GM12878 (cell line): ENCODE data around the gene CTIF. TPM values are rescaled to one million over a fixed set of nuclear protein-coding genes. Genes with fewer than 3 reads are reported as not detected.

Experiments used
- ATAC-seq: fragments of 200-7000 bp; cut with Tn5 transposase; 3 replicates; pipeline ENCODE4 v1.9.1; 2020; ENCODE audit warnings: mild to moderate bottlenecking, moderate library complexity
- BruUV-seq: library from RNA; stranded (reverse); fragments of 400-500 nt; replicated peaks from 2 replicates; lab custom pipeline; 2021; lab: Mats Ljungman, UMichigan
- CTCF ChIA-PET: fragments of 300-600 bp; sonication (Branson Sonifier 250); formaldehyde crosslinking; extraction: SDS; loops from one replicate; lab custom pipeline; 2021; ENCODE audit warnings: inconsistent platforms; lab: Yijun Ruan, JAX
- POLR2A ChIA-PET: fragments of 350-600 bp; formaldehyde crosslinking; extraction: SDS; loops from one replicate; lab custom pipeline; 2021; ENCODE audit warnings: inconsistent platforms; lab: Charles Lee
- RAD21 ChIA-PET: fragments of 300-600 bp; sonication (Branson Sonifier 250); formaldehyde crosslinking; loops from one replicate; lab custom pipeline; 2023; ENCODE audit warnings: antibody characterized with exemption; ENCODE audit not compliant: unreplicated experiment; lab: Charles Lee
- SMC1A ChIA-PET: fragments of 300-600 bp; sonication (Branson Sonifier 250); formaldehyde crosslinking; loops from one replicate; lab custom pipeline; 2023; ENCODE audit not compliant: unreplicated experiment, uncharacterized antibody; lab: Charles Lee
- DNase-seq: peaks from one replicate; pipeline ENCODE4 v3.0.0-alpha.2; 2011; ENCODE audit warnings: low read depth, low spot score
- FAIRE-seq: peaks from 3 replicates; lab custom pipeline; 2011; peaks lifted over from hg19 to GRCh38; lab: Jason Lieb, UNC
- H2AFZ ChIP-seq: 2 replicates; pipeline ENCODE4 v1.6.0; 2011; ENCODE audit warnings: low read depth, low read length, control low read depth; ENCODE audit not compliant: control insufficient read depth
- H3K27ac ChIP-seq: 2 replicates; pipeline ENCODE4 v1.5.1; 2011; ENCODE audit warnings: control low read depth; ENCODE audit not compliant: control insufficient read depth, insufficient read depth
- H3K27me3 ChIP-seq, 2 experiments: replicated peaks in 1 of 2; 2 replicates each; pipeline versions ENCODE4 v1.6.0 to v1.6.1; 2011; ENCODE audit warnings: low read length in 1 of 2; ENCODE audit not compliant: control insufficient read depth in 2 of 2, insufficient read depth in 2 of 2
- H3K36me3 ChIP-seq, 2 experiments: 2 replicates each; pipeline ENCODE4 v1.5.1; 2011; ENCODE audit warnings: low read length in 1 of 2; ENCODE audit not compliant: control insufficient read depth in 2 of 2, insufficient read depth in 2 of 2
- H3K4me1 ChIP-seq: 2 replicates; pipeline ENCODE4 v1.6.1; 2011; ENCODE audit warnings: mild to moderate bottlenecking, low read length, moderate library complexity, mixed read lengths; ENCODE audit not compliant: control insufficient read depth, insufficient read depth
- H3K4me2 ChIP-seq: 2 replicates; pipeline ENCODE4 v1.6.0; 2011; ENCODE audit warnings: control low read depth; ENCODE audit not compliant: control insufficient read depth, insufficient read depth
- H3K4me3 ChIP-seq: fragments of 200-600 bp; sonication (generic); 2 replicates; pipeline ENCODE4 v1.5.1; 2016
- H3K79me2 ChIP-seq: 2 replicates; pipeline ENCODE4 v1.6.0; 2011; ENCODE audit warnings: low read length; ENCODE audit not compliant: control insufficient read depth, insufficient read depth
- H3K9ac ChIP-seq: 2 replicates; pipeline ENCODE4 v1.8.0; 2011; ENCODE audit warnings: low read length, control low read depth, mixed read lengths; ENCODE audit not compliant: control insufficient read depth, insufficient read depth
- H3K9me3 ChIP-seq: replicated peaks from 3 replicates; pipeline ENCODE4 v1.5.1; 2011; ENCODE audit warnings: mild to moderate bottlenecking, low read length; ENCODE audit not compliant: control insufficient read depth, insufficient read depth
- H4K20me1 ChIP-seq: 2 replicates; pipeline ENCODE4 v1.6.0; 2011; ENCODE audit not compliant: control insufficient read depth, insufficient read depth
- CBX3 ChIP-seq: fragments of 200-600 bp; sonication (generic); IDR thresholded peaks from 2 replicates; pipeline ENCODE4 v1.6.1; 2016; ENCODE audit warnings: low read depth, borderline replicate concordance
- DPF2 ChIP-seq: fragments of 450-650 bp; IDR thresholded peaks from 2 replicates; pipeline ENCODE4 v1.6.1; 2017; ENCODE audit warnings: mild to moderate bottlenecking
- FOS ChIP-seq: IDR thresholded peaks from 3 replicates; pipeline ENCODE4 v1.6.1; 2011; ENCODE audit warnings: borderline replicate concordance; ENCODE audit not compliant: insufficient read length; ENCODE audit errors: extremely low read depth
- FOXK2 ChIP-seq: fragments of 450-650 bp; IDR thresholded peaks from 2 replicates; pipeline ENCODE4 v1.6.1; 2017; ENCODE audit warnings: mild to moderate bottlenecking, moderate library complexity
- HCFC1 ChIP-seq: fragments of 150-350 bp; IDR thresholded peaks from 2 replicates; pipeline ENCODE4 v1.6.1; 2014; ENCODE audit warnings: low read length
- LARP7 ChIP-seq: fragments of 450-650 bp; IDR thresholded peaks from 2 replicates; pipeline ENCODE4 v1.6.1; 2017; ENCODE audit warnings: mild to moderate bottlenecking
- NFYA ChIP-seq: IDR thresholded peaks from 2 replicates; pipeline ENCODE4 v1.6.1; 2011; ENCODE audit warnings: low read depth, mild to moderate bottlenecking, low read length, improper control_type of control experiment, borderline replicate concordance
- NR2F1 ChIP-seq: fragments of 450-650 bp; conservative IDR thresholded peaks from 2 replicates; pipeline ENCODE4 v1.6.1; 2017; ENCODE audit warnings: mild to moderate bottlenecking
- PAX8 ChIP-seq: fragments of 450-650 bp; IDR thresholded peaks from 2 replicates; pipeline ENCODE4 v1.6.1; 2017; ENCODE audit warnings: mild to moderate bottlenecking, moderate library complexity
- POLR2AphosphoS2 ChIP-seq: IDR thresholded peaks from 2 replicates; pipeline ENCODE4 v1.6.1; 2011; ENCODE audit warnings: low read depth, mild to moderate bottlenecking, low read length, improper control_type of control experiment, moderate library complexity
- SREBF1 ChIP-seq: IDR thresholded peaks from 2 replicates; pipeline ENCODE4 v1.6.1; 2012; ENCODE audit warnings: mild to moderate bottlenecking, low read length
- SUPT20H ChIP-seq: IDR thresholded peaks from 2 replicates; pipeline ENCODE4 v1.6.1; 2011; ENCODE audit warnings: low read depth, mild to moderate bottlenecking, low read length, moderate library complexity, borderline replicate concordance; ENCODE audit not compliant: control insufficient read depth
- WGBS: methylation state at CpG from one replicate; pipeline ENCODE4 v1.1.6; 2016; ENCODE audit warnings: low lambda C conversion rate; ENCODE audit not compliant: insufficient replicate concordance, insufficient coverage; ENCODE audit errors: missing lambda C conversion rate; 5-methylcytosine and 5-hydroxymethylcytosine counted together
- in situ Hi-C: fragments of 300-500 bp; cut with MboI; formaldehyde crosslinking; loops from 9 replicates; pipeline ENCODE4 v1.14.3; 2018; ENCODE audit warnings: mixed read lengths
- intact Hi-C: fragments of 100-400 bp; cut with micrococcal nuclease; formaldehyde crosslinking; loops from one replicate; pipeline ENCODE4 v1.14.2; 2022; ENCODE audit not compliant: unreplicated experiment
- polyA plus RNA-seq, 11 experiments: library from polyadenylated mRNA; depleted of rRNA in 4 of 11; unstranded in 6 of 11; stranded (reverse) in 5 of 11; fragments of >200 nt; fragmentation: Nextera tagmentation in 4 of 11; fragmentation: Illumina TruSeq in 1 of 11; extraction: Ambion mirVana in 4 of 11; extraction: Trizol in 1 of 11; gene quantifications; 1 replicate in 1 of 11; 2 replicates in 10 of 11; pipeline versions ENCODE4 v1.2.1 to v1.2.3, GENCODE V29; 2011 to 2016; ENCODE audit warnings: inconsistent platforms in 2 of 11, missing spikeins in 2 of 11, low read depth in 1 of 11
- total RNA-seq, 4 experiments: library from RNA; depleted of rRNA in 3 of 4; stranded (reverse); fragments of >200 nt in 3 of 4; fragmentation: Illumina TruSeq in 1 of 4; extraction: Trizol in 1 of 4; gene quantifications; 2 replicates each; pipeline versions ENCODE4 v1.2.1 to v1.2.3, GENCODE V29; 2013 to 2021
- TF ChIP-seq, protein P1 (sequence below): fragments of 150-350 bp; IDR thresholded peaks from 2 replicates; pipeline ENCODE4 v1.6.1; 2014; ENCODE audit warnings: mild to moderate bottlenecking, low read depth, low read length
- TF ChIP-seq, protein P2 (sequence below): fragments of 450-650 bp; IDR thresholded peaks from 2 replicates; pipeline ENCODE4 v1.6.1; 2018; ENCODE audit warnings: mild to moderate bottlenecking, low read depth, moderate library complexity; ENCODE audit not compliant: partially characterized antibody
- TF ChIP-seq, protein P3 (sequence below): fragments of 450-650 bp; IDR thresholded peaks from 2 replicates; pipeline ENCODE4 v1.6.1; 2018; ENCODE audit warnings: borderline replicate concordance, mild to moderate bottlenecking; ENCODE audit not compliant: partially characterized antibody
- TF ChIP-seq, protein P4 (sequence below): IDR thresholded peaks from 2 replicates; pipeline ENCODE4 v1.6.1; 2012; ENCODE audit warnings: mild to moderate bottlenecking, low read depth, low read length

Gene CTIF
- total and polyA plus RNA-seq, 10 of the 15 experiments (the other 5 are each of a cell fraction or from before 2014, with no cell fraction given), result 0.06 to 11.6 (median 2.5) TPM

DNA sequence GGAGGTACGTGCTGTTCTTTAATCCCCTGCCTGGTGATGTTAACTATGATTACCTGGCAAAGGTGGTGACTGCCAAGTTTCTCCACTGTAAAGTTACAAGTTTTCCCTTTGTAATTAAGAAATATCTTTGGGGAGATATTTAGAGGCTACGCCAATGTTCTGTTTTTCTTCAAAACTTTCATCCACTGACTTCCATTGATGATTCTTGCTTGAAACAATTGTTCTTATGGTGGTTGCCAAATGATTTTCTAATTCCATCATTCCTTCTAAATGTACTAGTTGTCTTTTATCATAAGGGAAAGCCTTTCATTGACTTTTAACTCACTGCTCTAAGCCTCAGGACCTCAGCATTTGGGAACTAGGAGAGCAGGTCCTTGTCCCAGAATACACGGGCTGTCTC is 206.5 kb downstream of the CTIF start:
- RAD21 ChIA-PET, result no interaction called here
- in situ Hi-C loops, result no loop called here
- no TSS peak for BruUV-seq
- Histone ChIP-seq H3K27ac (no peak overlapping the region), H3K27me3 (no peaks in the 10 kb centered on the region), H2AFZ (no peak overlapping the region), H3K9ac (no peak overlapping the region), H3K79me2 (no peaks in the 10 kb centered on the region), H3K36me3 (no peaks in the 10 kb centered on the region; a peak in 1 of 4 replicates), H3K4me1 (peaks cover 5% of the 10 kb centered on the region; the same call in 1 of the 2 replicates), H3K4me2 (no peak overlapping the region), H3K9me3 (no peaks in the 10 kb centered on the region), H3K4me3 (no peak overlapping the region), H4K20me1 (no peaks in the 10 kb centered on the region)
- FAIRE-seq (no peak), ATAC-seq (no peak), DNase-seq (no peak)
- intact Hi-C loops, result no loop called here
- SMC1A ChIA-PET, result no interaction called here
- POLR2A ChIA-PET, result no interaction called here
- CTCF ChIA-PET, result no interaction called here
- WGBS, result 80% methylated on average over 3 of the region's 3 CpGs
- TF ChIP-seq DPF2, result no peak
- TF ChIP-seq, protein P1, sequence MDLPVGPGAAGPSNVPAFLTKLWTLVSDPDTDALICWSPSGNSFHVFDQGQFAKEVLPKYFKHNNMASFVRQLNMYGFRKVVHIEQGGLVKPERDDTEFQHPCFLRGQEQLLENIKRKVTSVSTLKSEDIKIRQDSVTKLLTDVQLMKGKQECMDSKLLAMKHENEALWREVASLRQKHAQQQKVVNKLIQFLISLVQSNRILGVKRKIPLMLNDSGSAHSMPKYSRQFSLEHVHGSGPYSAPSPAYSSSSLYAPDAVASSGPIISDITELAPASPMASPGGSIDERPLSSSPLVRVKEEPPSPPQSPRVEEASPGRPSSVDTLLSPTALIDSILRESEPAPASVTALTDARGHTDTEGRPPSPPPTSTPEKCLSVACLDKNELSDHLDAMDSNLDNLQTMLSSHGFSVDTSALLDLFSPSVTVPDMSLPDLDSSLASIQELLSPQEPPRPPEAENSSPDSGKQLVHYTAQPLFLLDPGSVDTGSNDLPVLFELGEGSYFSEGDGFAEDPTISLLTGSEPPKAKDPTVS, result no peak
- no peak for TF ChIP-seq PAX8
- TF ChIP-seq, protein P2, sequence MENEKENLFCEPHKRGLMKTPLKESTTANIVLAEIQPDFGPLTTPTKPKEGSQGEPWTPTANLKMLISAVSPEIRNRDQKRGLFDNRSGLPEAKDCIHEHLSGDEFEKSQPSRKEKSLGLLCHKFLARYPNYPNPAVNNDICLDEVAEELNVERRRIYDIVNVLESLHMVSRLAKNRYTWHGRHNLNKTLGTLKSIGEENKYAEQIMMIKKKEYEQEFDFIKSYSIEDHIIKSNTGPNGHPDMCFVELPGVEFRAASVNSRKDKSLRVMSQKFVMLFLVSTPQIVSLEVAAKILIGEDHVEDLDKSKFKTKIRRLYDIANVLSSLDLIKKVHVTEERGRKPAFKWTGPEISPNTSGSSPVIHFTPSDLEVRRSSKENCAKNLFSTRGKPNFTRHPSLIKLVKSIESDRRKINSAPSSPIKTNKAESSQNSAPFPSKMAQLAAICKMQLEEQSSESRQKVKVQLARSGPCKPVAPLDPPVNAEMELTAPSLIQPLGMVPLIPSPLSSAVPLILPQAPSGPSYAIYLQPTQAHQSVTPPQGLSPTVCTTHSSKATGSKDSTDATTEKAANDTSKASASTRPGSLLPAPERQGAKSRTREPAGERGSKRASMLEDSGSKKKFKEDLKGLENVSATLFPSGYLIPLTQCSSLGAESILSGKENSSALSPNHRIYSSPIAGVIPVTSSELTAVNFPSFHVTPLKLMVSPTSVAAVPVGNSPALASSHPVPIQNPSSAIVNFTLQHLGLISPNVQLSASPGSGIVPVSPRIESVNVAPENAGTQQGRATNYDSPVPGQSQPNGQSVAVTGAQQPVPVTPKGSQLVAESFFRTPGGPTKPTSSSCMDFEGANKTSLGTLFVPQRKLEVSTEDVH, result no peak
- TF ChIP-seq SREBF1, result no peak
- TF ChIP-seq FOS, result no peak
- TF ChIP-seq NR2F1, result no peak
- no peak for TF ChIP-seq NFYA
- TF ChIP-seq, protein P3, sequence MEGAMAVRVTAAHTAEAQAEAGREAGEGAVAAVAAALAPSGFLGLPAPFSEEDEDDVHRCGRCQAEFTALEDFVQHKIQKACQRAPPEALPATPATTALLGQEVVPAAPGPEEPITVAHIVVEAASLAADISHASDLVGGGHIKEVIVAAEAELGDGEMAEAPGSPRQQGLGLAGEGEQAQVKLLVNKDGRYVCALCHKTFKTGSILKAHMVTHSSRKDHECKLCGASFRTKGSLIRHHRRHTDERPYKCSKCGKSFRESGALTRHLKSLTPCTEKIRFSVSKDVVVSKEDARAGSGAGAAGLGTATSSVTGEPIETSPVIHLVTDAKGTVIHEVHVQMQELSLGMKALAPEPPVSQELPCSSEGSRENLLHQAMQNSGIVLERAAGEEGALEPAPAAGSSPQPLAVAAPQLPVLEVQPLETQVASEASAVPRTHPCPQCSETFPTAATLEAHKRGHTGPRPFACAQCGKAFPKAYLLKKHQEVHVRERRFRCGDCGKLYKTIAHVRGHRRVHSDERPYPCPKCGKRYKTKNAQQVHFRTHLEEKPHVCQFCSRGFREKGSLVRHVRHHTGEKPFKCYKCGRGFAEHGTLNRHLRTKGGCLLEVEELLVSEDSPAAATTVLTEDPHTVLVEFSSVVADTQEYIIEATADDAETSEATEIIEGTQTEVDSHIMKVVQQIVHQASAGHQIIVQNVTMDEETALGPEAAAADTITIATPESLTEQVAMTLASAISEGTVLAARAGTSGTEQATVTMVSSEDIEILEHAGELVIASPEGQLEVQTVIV, result no peak
- no peak for TF ChIP-seq LARP7
- no peak for TF ChIP-seq HCFC1
- no peak for TF ChIP-seq SUPT20H
- TF ChIP-seq, protein P4, sequence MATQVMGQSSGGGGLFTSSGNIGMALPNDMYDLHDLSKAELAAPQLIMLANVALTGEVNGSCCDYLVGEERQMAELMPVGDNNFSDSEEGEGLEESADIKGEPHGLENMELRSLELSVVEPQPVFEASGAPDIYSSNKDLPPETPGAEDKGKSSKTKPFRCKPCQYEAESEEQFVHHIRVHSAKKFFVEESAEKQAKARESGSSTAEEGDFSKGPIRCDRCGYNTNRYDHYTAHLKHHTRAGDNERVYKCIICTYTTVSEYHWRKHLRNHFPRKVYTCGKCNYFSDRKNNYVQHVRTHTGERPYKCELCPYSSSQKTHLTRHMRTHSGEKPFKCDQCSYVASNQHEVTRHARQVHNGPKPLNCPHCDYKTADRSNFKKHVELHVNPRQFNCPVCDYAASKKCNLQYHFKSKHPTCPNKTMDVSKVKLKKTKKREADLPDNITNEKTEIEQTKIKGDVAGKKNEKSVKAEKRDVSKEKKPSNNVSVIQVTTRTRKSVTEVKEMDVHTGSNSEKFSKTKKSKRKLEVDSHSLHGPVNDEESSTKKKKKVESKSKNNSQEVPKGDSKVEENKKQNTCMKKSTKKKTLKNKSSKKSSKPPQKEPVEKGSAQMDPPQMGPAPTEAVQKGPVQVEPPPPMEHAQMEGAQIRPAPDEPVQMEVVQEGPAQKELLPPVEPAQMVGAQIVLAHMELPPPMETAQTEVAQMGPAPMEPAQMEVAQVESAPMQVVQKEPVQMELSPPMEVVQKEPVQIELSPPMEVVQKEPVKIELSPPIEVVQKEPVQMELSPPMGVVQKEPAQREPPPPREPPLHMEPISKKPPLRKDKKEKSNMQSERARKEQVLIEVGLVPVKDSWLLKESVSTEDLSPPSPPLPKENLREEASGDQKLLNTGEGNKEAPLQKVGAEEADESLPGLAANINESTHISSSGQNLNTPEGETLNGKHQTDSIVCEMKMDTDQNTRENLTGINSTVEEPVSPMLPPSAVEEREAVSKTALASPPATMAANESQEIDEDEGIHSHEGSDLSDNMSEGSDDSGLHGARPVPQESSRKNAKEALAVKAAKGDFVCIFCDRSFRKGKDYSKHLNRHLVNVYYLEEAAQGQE, result no peak
- no peak for TF ChIP-seq POLR2AphosphoS2
- no peak for TF ChIP-seq CBX3
- TF ChIP-seq FOXK2, result no peak
